ENCODE results near the gene ACKR2.

ACKR2 gene

GRCh38 chr3:42884324-42884723 lies 75.1 kb downstream of the ACKR2 start:
- no peak for DNase-seq (ENCODE audit: low read depth in 1 of 2, low spot score in 1 of 2)

- DNase-seq (ENCODE audit: low read depth in 1 of 2, low spot score in 1 of 2), result no peak
Observed at GRCh38 chr3:42886294-42886822, 77.1 kb downstream of the ACKR2 start.

- DNase-seq (ENCODE audit: low read depth in 1 of 2, low spot score in 1 of 2), result no peak
Observed at GRCh38 chr3:42887084-42887483, 77.8 kb downstream of the ACKR2 start.

- DNase-seq (ENCODE audit: low read depth in 1 of 2, low spot score in 1 of 2), result no peak
Observed at GRCh38 chr3:42891042-42891441, 81.8 kb downstream of the ACKR2 start.

GRCh38 chr3:42892169-42892568 lies 82.9 kb downstream of the ACKR2 start:
- DNase-seq (ENCODE audit: low read depth in 1 of 2, low spot score in 1 of 2), result no peak

- no peak for DNase-seq (ENCODE audit: low read depth in 1 of 2, low spot score in 1 of 2)
Observed at GRCh38 chr3:42892807-42893206, 83.6 kb downstream of the ACKR2 start.

- DNase-seq (ENCODE audit: low read depth in 1 of 2, low spot score in 1 of 2), result no peak
Observed at GRCh38 chr3:42894698-42895579, 85.7 kb downstream of the ACKR2 start.

GRCh38 chr3:42895580-42895868 lies 86.3 kb downstream of the ACKR2 start:
- DNase-seq (ENCODE audit: low read depth in 1 of 2, low spot score in 1 of 2), result no peak

- DNase-seq (ENCODE audit: low read depth in 1 of 2, low spot score in 1 of 2), result no peak
Observed at GRCh38 chr3:42898896-42899675, 89.8 kb downstream of the ACKR2 start.

GRCh38 chr3:42900226-42901072 lies 91.2 kb downstream of the ACKR2 start:
- DNase-seq (ENCODE audit: low read depth in 1 of 2, low spot score in 1 of 2), result no peak

GRCh38 chr3:42901073-42901415 lies 91.8 kb downstream of the ACKR2 start:
- no peak for DNase-seq (ENCODE audit: low read depth in 1 of 2, low spot score in 1 of 2)

GRCh38 chr3:42902257-42902656 lies 93.0 kb downstream of the ACKR2 start:
- DNase-seq (ENCODE audit: low read depth in 1 of 2, low spot score in 1 of 2), result no peak

GRCh38 chr3:42904076-42904475 lies 94.8 kb downstream of the ACKR2 start:
- no peak for DNase-seq (ENCODE audit: low read depth in 1 of 2, low spot score in 1 of 2)

GRCh38 chr3:42905740-42906069 lies 96.5 kb downstream of the ACKR2 start:
- no peak for DNase-seq (ENCODE audit: low read depth in 1 of 2, low spot score in 1 of 2)

- DNase-seq (ENCODE audit: low read depth in 1 of 2, low spot score in 1 of 2), result no peak
Observed at GRCh38 chr3:42906070-42906847, 97.0 kb downstream of the ACKR2 start, which contains the start of gene ZNF662. TSS of gene ZNF662 (plus strand) at chr3:42906142. CDS start at chr3:42908115, 1,973 bp downstream.

- no peak for DNase-seq (ENCODE audit: low read depth in 1 of 2, low spot score in 1 of 2)
Observed at GRCh38 chr3:42906848-42907183, 97.6 kb downstream of the ACKR2 start.

- no peak for DNase-seq (ENCODE audit: low read depth in 1 of 2, low spot score in 1 of 2)
Observed at GRCh38 chr3:42908675-42909074, 99.4 kb downstream of the ACKR2 start.

- DNase-seq (ENCODE audit: low read depth in 1 of 2, low spot score in 1 of 2), result no peak
Observed at GRCh38 chr3:42911551-42911950, 102.3 kb downstream of the ACKR2 start.

- no peak for DNase-seq (ENCODE audit: low read depth in 1 of 2, low spot score in 1 of 2)
Observed at GRCh38 chr3:42914771-42915515, 105.7 kb downstream of the ACKR2 start.

Measured in activated CD4-positive, alpha-beta T cell treated with anti-CD3 and anti-CD28 coated beads, Interleukin-2, amount 50 U/mL, for 24 hours (primary cell).